ENCODE data around the gene MAP2K6. TPM values are rescaled to one million over a fixed set of nuclear protein-coding genes. Genes with fewer than 3 reads are reported as not detected.

MAP2K6 gene
- total RNA-seq, 1 donor from 2014 or later = 4.7 TPM

GRCh38 chr17:69551212-69552010 lies 136.9 kb downstream of the MAP2K6 start:
- ATAC-seq = no peak
- intact Hi-C loops (cut with DNase I) = no loop called here
- TF ChIP-seq CTCF (IDR thresholded peaks at IDR 0.05) = no peak
- H3K9me3 ChIP-seq = no peaks in the 10 kb centered on the region
- no peak for DNase-seq
- H3K4me3 ChIP-seq = no peak overlapping the region
- no peaks in the 10 kb centered on the region for H3K4me1 ChIP-seq
- H3K27ac ChIP-seq = no peak overlapping the region
- H3K27me3 ChIP-seq = no peaks in the 10 kb centered on the region
- H3K36me3 ChIP-seq = no peaks in the 10 kb centered on the region

- Histone ChIP-seq H3K4me3 (no peak overlapping the region), H3K27me3 (no peaks in the 10 kb centered on the region), H3K9me3 (no peaks in the 10 kb centered on the region), H3K27ac (no peak overlapping the region), H3K36me3 (no peaks in the 10 kb centered on the region), H3K4me1 (no peaks in the 10 kb centered on the region)
- ATAC-seq = no peak
- TF ChIP-seq CTCF (IDR thresholded peaks at IDR 0.05) = no peak
- no peak for DNase-seq
- intact Hi-C loops (cut with DNase I) = no loop called here
Measured at GRCh38 chr17:69552986-69553667, 138.6 kb downstream of the MAP2K6 start.

- ATAC-seq (no peak), DNase-seq (no peak)
- no peak for TF ChIP-seq CTCF (IDR thresholded peaks at IDR 0.05)
- no peak overlapping the region for H3K27ac ChIP-seq
- no peaks in the 10 kb centered on the region for H3K9me3 ChIP-seq
- no peaks in the 10 kb centered on the region for H3K27me3 ChIP-seq
- no peaks in the 10 kb centered on the region for H3K36me3 ChIP-seq
- H3K4me3 ChIP-seq = no peak overlapping the region
- intact Hi-C loops (cut with DNase I) = no loop called here
- no peaks in the 10 kb centered on the region for H3K4me1 ChIP-seq
Measured at GRCh38 chr17:69555056-69555455, 140.6 kb downstream of the MAP2K6 start.

GRCh38 chr17:69557339-69557738 lies 142.8 kb downstream of the MAP2K6 start:
- no peak for TF ChIP-seq CTCF (IDR thresholded peaks at IDR 0.05)
- no peak overlapping the region for H3K4me3 ChIP-seq
- no peaks in the 10 kb centered on the region for H3K9me3 ChIP-seq
- intact Hi-C loops (cut with DNase I) = no loop called here
- ATAC-seq (no peak), DNase-seq (no peak)
- no peaks in the 10 kb centered on the region for H3K36me3 ChIP-seq
- H3K4me1 ChIP-seq = no peaks in the 10 kb centered on the region
- H3K27me3 ChIP-seq = no peaks in the 10 kb centered on the region
- H3K27ac ChIP-seq = no peak overlapping the region

- Histone ChIP-seq H3K4me3 (no peak overlapping the region), H3K36me3 (no peaks in the 10 kb centered on the region), H3K4me1 (no peaks in the 10 kb centered on the region), H3K27ac (no peak overlapping the region), H3K27me3 (no peaks in the 10 kb centered on the region), H3K9me3 (no peaks in the 10 kb centered on the region)
- TF ChIP-seq CTCF (IDR thresholded peaks at IDR 0.05) = no peak
- ATAC-seq = no peak
- no peak for DNase-seq
- intact Hi-C loops (cut with DNase I) = no loop called here
Measured at GRCh38 chr17:69558796-69559195, 144.3 kb downstream of the MAP2K6 start.

All from upper lobe of right lung (tissue), 1 donor.